HepG2 (cell line): ENCODE measurements around the gene ZNF683. TPM values are rescaled to one million over a fixed set of nuclear protein-coding genes. Genes with fewer than 3 reads are reported as not detected.

Source experiments
- ADNP ChIP-seq: sonication (generic); formaldehyde crosslinking; IDR thresholded peaks from 2 replicates; pipeline ENCODE4 v1.4.0; 2020; ENCODE audit warnings: missing genetic modification reagents
- EHMT2 ChIP-seq: fragments of 200-600 bp; sonication (generic); IDR thresholded peaks from 2 replicates; pipeline ENCODE4 v1.7.0; 2017; ENCODE audit warnings: antibody characterized with exemption, low read depth, low read length, borderline replicate concordance
- FOXP1 ChIP-seq, 2 experiments: fragments of 450-650 bp in 1 of 2; IDR thresholded peaks; 2 replicates each; pipeline ENCODE4 v1.6.1; 2017 to 2018; ENCODE audit warnings: antibody characterized with exemption in 1 of 2
- KAT7 ChIP-seq: IDR thresholded peaks from 2 replicates; pipeline ENCODE4 v1.6.1; 2018; ENCODE audit warnings: borderline replicate concordance, missing compliant biosample characterization
- NR2F6 ChIP-seq, 2 experiments: IDR thresholded peaks; 2 replicates each; pipeline ENCODE4 v1.6.1; 2016; ENCODE audit warnings: antibody characterized with exemption in 1 of 2, mild to moderate bottlenecking in 1 of 2
- PAWR ChIP-seq: sonication (generic); formaldehyde crosslinking; IDR thresholded peaks from 2 replicates; pipeline ENCODE4 v1.4.0; 2020; ENCODE audit warnings: missing genetic modification reagents, mild to moderate bottlenecking, borderline replicate concordance
- RELA ChIP-seq: sonication (generic); formaldehyde crosslinking; IDR thresholded peaks from 2 replicates; pipeline ENCODE4 v1.4.0; 2020; ENCODE audit warnings: missing genetic modification reagents
- SMAD9 ChIP-seq: sonication (generic); formaldehyde crosslinking; IDR thresholded peaks from 2 replicates; pipeline ENCODE4 v1.5.1; 2020; ENCODE audit warnings: mild to moderate bottlenecking, missing genetic modification reagents
- SP4 ChIP-seq: sonication (generic); formaldehyde crosslinking; IDR thresholded peaks from 2 replicates; pipeline ENCODE4 v1.8.1; 2023; ENCODE audit warnings: mild to moderate bottlenecking, missing genetic modification reagents
- SSRP1 ChIP-seq: IDR thresholded peaks from 2 replicates; pipeline ENCODE4 v1.6.1; 2016; ENCODE audit warnings: control low read depth
- THAP8 ChIP-seq: sonication (generic); formaldehyde crosslinking; IDR thresholded peaks from 2 replicates; pipeline ENCODE4 v1.5.1; 2020; ENCODE audit warnings: missing genetic modification reagents, mild to moderate bottlenecking, borderline replicate concordance
- TRAFD1 ChIP-seq: sonication (generic); formaldehyde crosslinking; IDR thresholded peaks from 2 replicates; pipeline ENCODE4 v1.5.1; 2020; ENCODE audit warnings: missing genetic modification reagents, mild to moderate bottlenecking, borderline replicate concordance
- ZFP36 ChIP-seq: fragments of 150-350 bp; IDR thresholded peaks from 2 replicates; pipeline ENCODE4 v1.6.1; 2018; ENCODE audit warnings: borderline replicate concordance, low read length, low read depth; ENCODE audit not compliant: partially characterized antibody
- ZNF142 ChIP-seq: sonication (generic); formaldehyde crosslinking; IDR thresholded peaks from 2 replicates; pipeline ENCODE4 v1.4.0; 2020; ENCODE audit warnings: missing genetic modification reagents
- ZNF317 ChIP-seq: sonication (generic); formaldehyde crosslinking; IDR thresholded peaks from 2 replicates; pipeline ENCODE4 v1.5.0; 2020; ENCODE audit warnings: mild to moderate bottlenecking, missing genetic modification reagents
- ZNF709 ChIP-seq: sonication (generic); formaldehyde crosslinking; IDR thresholded peaks from 2 replicates; pipeline ENCODE4 v1.5.0; 2020; ENCODE audit warnings: mild to moderate bottlenecking, missing genetic modification reagents
- ZNF710 ChIP-seq: sonication (generic); formaldehyde crosslinking; IDR thresholded peaks from 2 replicates; pipeline ENCODE4 v1.5.0; 2020; ENCODE audit warnings: mild to moderate bottlenecking, missing genetic modification reagents, borderline replicate concordance
- ZNF782 ChIP-seq: sonication (generic); formaldehyde crosslinking; IDR thresholded peaks from 2 replicates; pipeline ENCODE4 v1.4.0; 2020; ENCODE audit warnings: missing genetic modification reagents, mild to moderate bottlenecking, borderline replicate concordance
- polyA plus RNA-seq, 8 experiments: library from polyadenylated mRNA; depleted of rRNA in 3 of 8; stranded (reverse) in 7 of 8; unstranded in 1 of 8; fragments of >200 nt; fragmentation: Illumina TruSeq in 4 of 8; extraction: Trizol in 4 of 8; gene quantifications; 2 replicates each; pipeline versions ENCODE4 v1.2.1 to v1.2.3, GENCODE V29; 2011 to 2016; ENCODE audit warnings: low read depth in 4 of 8, missing spikeins in 1 of 8, mixed read lengths in 1 of 8; ENCODE audit not compliant: insufficient read depth in 1 of 8
- total RNA-seq, 5 experiments: library from RNA; depleted of rRNA; stranded (reverse); fragments of >200 nt; fragmentation: Illumina TruSeq; extraction: Trizol; gene quantifications; 2 replicates each; pipeline ENCODE4 v1.2.3, GENCODE V29; 2016; ENCODE audit warnings: low read depth in 1 of 5

Gene ZNF683
- total and polyA plus RNA-seq, 2 of the 13 experiments (the other 11 are each of a cell fraction or from before 2014, with no cell fraction given), result not detected

GRCh38 chr1:26350701-26351589 lies 21.6 kb downstream of the ZNF683 start (continued):
- TF ChIP-seq ZNF782 (CRISPR knock-in tag), result no peak
- TF ChIP-seq ZNF317 (CRISPR knock-in tag), result peak; percentile 79; the same call in 1 of the 2 replicates
- TF ChIP-seq EHMT2, result no peak
- TF ChIP-seq SMAD9 (CRISPR knock-in tag), result no peak
- peak; percentile 73; the same call in 1 of the 2 replicates for TF ChIP-seq SP4 (CRISPR knock-in tag)
- TF ChIP-seq ZFP36, result no peak
- TF ChIP-seq NR2F6 (IDR thresholded peaks at IDR 0.05), result peak; percentile 96
- TF ChIP-seq NR2F6 (CRISPR knock-in tag; IDR thresholded peaks at IDR 0.05), result peak; percentile 94
- TF ChIP-seq ZNF710, result peak; percentile 53; the same call in 1 of the 2 replicates
- TF ChIP-seq TRAFD1 (CRISPR knock-in tag), result no peak
- no peak for TF ChIP-seq ZNF709
- TF ChIP-seq PAWR, result no peak
- no peak for TF ChIP-seq THAP8 (CRISPR knock-in tag)
- peak; percentile 63; the same call in 1 of the 2 replicates for TF ChIP-seq ZNF142 (CRISPR knock-in tag)
- TF ChIP-seq FOXP1 (IDR thresholded peaks at IDR 0.05), result no peak
- TF ChIP-seq FOXP1 (CRISPR knock-in tag; IDR thresholded peaks at IDR 0.05), result peak; percentile 51; the same call in 1 of the 2 replicates
- TF ChIP-seq ADNP, result no peak
- TF ChIP-seq KAT7 (CRISPR knock-in tag), result no peak
- TF ChIP-seq RELA (CRISPR knock-in tag), result no peak
- peak; percentile 82; the same call in 1 of the 2 replicates for TF ChIP-seq SSRP1 (CRISPR knock-in tag)
